SH-SY5Y (cell line): Measurements from ENCODE around the gene SERINC3.

Experiments used
- GATA2 ChIP-seq: IDR thresholded peaks from 2 replicates; pipeline ENCODE4 v1.6.1; 2011; ENCODE audit warnings: mild to moderate bottlenecking, low read depth, low read length
- GATA3 ChIP-seq: IDR thresholded peaks from 2 replicates; pipeline ENCODE4 v1.6.1; 2011; ENCODE audit warnings: low read depth, mild to moderate bottlenecking, low read length, moderate library complexity

DNA sequence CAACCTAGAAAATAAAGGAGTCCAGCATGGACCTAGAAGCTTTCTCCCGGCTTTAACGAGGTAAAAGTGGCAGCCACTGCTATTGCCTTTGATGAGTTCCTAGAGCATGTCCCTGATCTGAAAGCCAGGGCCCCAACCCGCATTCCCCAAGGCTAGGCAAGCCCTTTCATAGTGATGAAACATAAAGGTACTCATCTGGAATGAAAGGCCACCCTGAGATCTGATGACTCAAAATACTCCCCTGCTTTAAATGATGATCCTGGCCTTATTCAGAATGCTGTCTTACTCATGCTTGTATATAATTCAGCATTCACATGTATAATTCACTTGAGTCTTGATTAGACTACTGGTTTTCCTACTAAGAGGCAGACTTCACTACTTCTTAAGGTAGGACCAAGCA is 24.9 kb downstream of the SERINC3 start:
- no peak for TF ChIP-seq GATA2
- TF ChIP-seq GATA3, result no peak
